Measurements from ENCODE around the gene ADH4.
"Not testable (repeated sequence)": the region's sequence is repeated elsewhere in the genome, so short reads cannot be mapped to it uniquely, and the experiment has no call there.

ADH4 gene

DNA sequence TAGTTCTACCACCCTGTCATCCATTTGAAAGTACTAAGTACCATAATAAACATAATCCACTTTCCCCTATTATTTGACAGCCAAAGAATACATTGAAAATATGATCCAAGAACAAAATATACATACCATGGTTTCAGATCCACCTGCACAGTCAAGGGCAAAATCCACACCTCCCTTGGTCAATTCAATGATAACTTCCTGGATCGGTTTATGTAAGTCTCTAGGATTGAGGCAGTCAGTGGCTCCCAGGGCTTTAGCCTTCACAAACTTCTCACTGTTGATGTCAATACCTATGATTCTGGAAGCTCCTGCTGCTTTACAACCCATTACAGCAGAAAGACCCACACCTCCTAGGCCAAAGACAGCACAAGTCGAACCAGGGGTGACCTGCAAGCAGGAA, 12.7 kb downstream of the ADH4 start:
- no peak for DNase-seq

DNA sequence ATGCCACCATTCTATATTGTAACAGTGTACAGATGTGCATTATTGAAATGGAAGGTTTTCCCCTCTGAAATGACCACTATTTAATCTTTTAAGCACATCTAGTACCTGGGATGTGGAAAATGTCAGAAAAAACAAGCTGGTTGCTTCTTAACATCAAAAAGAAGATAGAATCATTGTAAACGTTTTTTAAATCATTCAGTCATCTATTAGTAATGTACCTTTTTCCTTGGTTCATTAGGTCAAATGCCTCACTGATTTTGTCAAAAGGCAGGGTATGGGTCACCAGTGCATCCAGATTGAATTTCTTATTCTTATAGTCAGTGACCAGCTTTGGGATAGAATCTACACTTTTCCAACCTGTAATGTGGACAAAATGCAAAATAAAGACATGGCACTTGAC, 17.7 kb downstream of the ADH4 start:
- DNase-seq: no peak

GRCh38 chr4:99121008-99121407, 23.1 kb downstream of the ADH4 start:
- DNase-seq: no peak

DNA sequence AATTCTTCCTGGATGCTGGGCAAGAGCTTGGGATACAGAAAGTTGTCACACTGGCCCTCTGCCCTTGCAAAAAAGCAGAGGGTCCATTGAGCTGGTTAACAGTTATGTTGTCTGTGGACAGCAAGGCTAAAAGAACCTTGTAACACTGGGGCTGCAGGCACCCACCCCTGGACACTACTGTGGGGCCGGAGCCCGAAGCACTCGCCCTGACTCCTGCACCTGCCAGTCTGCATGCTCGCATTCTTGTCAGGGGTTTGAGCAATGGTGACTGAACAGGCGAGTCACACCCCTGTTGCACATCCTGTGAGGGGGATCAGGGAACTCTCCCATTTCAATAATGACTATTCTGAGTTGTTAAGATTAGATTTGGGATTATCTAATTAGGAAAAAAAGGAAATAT, 23.6 kb downstream of the ADH4 start:
- DNase-seq: no peak

DNA sequence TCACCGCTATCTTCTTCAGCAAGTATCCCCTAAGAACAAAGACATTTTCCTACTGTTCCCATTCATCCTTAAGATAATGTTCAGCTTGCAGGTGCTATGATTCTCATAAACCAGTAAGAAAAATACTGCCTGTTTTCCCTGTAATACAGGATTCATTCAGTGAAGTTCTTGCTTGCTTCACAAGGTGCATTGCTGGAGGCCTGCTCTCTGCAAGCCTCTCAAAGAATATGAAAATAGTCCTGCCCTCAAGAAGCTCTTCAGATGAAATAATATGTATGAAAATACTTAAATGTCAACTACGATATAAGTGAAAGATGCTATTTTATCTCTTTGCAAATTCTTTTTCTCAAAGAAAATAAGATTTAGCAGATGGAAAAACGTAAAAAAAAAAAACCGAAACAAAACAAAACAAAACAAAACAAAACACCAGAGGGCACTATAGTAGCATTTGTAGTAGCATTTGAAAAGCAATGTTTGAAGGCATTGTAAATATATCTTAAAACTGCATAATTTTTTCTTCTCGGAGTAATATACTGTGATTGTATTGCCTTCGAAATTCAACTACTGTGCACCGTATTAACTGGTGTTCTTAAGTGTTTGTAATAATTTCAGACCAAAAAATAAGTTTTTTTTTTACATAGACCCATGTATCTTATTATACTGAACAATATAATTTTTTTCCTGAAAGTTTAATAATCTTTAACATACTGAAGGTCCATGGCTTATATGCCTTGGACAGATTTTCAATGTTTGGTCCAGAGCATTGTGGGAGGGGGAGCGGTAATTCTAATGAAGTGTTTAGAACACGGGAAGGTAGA, 26.0 kb downstream of the ADH4 start:
- no peak for DNase-seq

DNA sequence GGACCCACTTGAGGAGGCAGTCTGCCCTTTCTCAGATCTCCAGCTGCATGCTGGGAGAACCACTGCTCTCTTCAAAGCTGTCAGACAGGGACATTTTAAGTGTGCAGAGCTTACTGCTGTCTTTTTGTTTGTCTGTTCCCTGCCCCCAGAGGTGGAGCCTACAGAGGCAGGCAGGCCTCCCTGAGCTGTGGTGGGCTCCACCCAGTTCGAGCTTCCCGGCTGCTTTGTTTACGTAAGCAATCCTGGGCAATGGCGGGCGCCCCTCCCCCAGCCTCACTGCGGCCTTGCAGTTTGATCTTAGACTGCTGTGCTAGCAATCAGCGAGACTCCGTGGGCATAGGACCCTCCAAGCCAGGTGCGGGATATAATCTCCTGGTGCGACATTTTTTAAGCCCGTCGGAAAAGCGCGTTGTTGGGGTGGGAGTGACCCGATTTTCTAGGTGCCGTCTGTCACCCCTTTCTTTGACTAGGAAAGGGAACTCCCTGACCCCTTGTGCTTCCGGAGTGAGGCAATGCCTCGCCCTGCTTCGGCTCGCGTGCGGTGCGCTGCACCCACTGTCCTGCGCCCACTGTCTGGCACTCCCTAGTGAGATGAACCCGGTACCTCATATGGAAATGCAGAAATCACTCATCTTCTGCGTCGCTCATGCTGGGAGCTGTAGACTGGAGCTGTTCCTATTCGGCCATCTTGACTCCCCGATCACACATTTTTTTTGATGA, 26.8 kb downstream of the ADH4 start:
- not testable (repeated sequence) for DNase-seq

GRCh38 chr4:99109286-99109685, 34.8 kb downstream of the ADH4 start:
- DNase-seq: not testable (repeated sequence)

- DNase-seq: no peak
These were observed 39.9 kb downstream of the ADH4 start for GRCh38 chr4:99104153-99104552.

DNA sequence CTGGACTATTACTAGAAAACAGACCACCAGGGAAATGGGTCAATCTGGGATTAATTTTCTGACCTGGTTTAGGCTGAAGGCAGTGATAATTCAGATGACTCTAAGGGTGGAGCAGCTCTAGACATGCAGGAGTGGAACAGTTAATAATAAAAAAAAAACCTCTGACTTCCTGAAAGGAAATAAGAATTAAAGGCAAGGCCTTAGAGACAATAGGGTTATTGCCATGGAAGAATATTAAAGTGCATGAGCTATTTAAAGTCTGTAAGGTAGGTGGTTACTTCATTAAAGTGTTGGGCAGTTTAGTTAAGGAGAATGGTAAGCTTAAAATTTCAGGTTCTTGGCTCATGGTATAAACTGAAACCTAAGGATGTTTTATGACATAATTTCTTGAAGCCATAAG, 40.9 kb downstream of the ADH4 start:
- no peak for DNase-seq

DNA sequence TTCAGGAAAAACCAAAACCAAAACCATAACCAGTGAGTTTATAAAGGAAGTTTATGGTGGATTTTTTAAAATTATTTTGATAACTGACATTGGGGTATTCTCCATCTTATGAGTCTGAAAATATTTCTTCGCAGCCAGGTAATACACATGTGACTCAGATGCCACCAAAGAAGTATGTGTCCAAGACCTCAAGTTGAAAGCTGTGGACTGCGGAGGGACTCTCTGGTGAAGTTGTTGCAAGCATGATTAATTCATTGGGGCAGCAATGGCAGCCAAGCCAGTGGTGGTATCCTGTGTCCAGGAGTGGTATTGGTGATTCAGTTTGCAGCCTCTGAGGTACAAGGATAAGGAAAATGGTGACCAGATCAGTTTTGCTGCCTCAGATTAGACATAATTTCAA, 41.5 kb downstream of the ADH4 start:
- DNase-seq: no peak

GRCh38 chr4:99100876-99101275, 43.2 kb downstream of the ADH4 start:
- DNase-seq: no peak

DNA sequence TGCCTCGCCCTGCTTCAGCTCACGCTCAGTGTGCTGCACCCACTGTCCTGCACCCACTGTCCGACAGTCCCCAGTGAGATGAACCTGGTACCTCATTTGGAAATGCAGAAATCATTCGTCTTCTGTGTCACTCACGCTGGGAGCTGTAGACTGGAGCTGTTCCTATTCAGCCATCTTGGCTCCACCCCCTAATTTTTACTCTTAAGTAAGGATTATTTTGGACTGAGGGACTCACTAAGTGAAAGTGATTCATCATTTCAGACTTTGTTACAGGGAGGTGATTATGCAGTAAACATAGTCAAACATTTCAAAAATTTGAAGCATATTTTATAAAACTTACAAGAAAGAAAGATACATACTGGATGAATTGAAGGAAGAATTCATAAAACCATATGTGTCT, 44.3 kb downstream of the ADH4 start:
- not testable (repeated sequence) for DNase-seq

DNA sequence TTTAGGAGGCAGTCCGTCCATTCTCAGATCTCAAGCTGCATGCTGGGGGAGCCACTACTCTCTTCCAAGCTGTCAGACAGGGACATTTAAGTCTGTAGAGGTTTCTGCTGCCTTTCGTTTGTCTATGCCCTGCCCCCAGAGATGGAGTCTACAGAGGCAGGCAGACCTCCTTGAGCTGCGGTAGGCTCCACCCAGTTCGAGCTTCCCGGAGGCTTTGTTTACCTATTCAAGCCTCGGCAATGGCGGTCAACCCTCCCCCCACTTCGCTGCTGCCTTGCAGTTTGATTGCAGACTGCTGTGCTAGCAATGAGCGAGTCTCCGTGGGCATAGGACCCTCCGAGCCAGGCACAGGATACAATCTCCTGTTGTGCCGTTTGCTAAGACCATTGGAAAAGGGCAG, 44.8 kb downstream of the ADH4 start:
- DNase-seq: no peak

DNA sequence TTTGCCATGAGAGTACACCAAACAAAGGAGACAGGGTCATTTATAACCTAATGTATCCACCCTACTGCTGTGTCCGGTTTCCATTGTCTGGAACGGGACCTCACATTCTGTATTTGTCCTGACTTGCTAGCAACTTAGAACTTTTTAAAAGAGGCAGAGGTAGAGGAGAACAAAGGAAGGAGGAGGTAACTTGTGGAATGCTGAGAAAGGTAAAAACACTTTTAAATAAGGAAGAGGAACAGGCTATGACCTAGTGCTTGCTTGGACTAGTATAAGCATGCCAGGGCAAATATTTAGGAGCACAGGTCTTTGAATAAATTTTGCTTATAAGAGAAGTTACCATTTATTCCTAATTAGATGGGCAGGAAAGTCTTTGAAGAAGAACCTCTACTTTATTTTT, 52.3 kb downstream of the ADH4 start:
- DNase-seq: not testable (repeated sequence)

- DNase-seq: no peak
These were observed 52.9 kb downstream of the ADH4 start for GRCh38 chr4:99091216-99091575.

DNA sequence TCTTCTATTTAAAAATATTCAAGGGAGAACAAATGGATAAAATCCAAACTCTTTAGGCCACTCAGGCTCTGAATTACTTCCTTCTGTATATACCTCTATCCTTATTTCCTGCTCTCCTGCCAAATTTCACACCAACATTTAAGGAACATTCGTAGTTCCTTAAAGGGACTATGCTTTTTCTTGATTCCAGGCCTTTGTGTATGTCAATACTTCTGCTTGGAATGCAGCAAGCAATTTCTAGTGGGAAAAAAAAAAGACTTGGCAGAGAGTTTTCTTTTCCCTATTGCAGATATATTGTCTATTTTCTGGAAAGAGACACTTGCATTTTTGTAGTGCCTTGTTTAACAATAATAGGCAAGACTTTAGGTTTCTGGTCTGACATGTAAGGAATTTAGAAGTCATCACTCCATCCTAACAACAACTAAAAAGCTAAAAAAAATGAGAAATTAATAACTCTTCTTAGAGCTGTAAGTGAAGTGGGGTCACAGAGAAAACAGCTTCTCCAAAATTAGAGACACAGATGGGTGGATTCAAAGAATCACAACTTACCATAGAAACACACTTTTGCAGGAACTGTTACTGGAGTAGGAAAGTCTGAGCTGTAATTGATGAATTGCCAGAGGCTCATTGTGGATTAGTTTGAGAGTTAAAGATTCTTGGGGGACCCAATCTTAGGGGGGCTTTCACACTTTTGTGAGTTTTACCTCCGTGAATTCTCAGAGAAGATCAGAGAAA, 53.4 kb downstream of the ADH4 start:
- no peak for DNase-seq

DNA sequence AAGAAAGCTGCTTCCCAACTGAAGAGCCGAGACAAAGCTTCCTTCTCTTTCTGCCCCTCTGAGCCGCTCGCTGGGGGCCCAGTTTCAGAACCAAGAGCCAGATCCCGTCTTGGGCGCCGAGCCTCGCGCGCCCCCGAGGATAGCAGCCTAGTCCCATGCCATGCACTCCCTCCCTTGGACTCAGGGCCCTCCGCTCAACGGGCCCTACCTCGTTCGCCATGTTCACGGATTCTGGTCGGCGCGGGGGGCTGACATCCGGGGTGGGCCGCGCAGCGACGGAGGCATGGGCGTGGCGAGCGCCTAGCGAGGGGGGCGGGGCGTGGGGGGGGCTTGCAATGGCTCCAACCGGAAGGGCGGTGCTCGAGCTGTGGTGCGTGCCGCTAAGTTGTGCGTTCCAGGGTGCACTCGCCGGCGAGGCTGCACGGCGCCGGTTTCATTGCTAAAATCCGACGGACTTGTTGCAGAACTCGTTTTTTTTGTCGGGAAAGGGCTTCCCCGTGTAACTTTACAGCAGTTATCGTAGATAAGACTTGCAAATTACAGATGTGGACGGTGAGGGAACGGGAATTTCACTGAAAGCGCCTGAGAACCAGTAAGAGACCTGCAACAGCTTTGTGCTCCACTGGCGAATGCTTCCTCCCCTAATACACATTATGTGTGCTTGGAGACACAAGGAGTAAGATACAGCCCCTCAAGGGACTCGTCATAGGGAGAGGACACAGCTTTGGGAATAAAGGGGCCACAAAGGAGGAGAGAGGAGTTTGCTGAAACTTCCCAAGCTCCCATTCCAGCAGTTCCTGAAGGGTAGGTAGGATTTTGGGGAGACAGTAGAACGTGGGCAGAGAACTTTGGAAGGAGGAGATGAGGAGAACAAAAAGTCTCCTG, 55.4 kb downstream of the ADH4 start, which contains the start of gene ADH5:
ADH5 (minus strand) TSS at position 308 of the 885 bp plus-strand sequence; CDS start at position 220, 88 bp downstream.
- DNase-seq: peak; percentile 86

- DNase-seq: no peak
These were observed 56.1 kb downstream of the ADH4 start for GRCh38 chr4:99088023-99088449.

- DNase-seq: no peak
These were observed 59.5 kb downstream of the ADH4 start for GRCh38 chr4:99084595-99084994.

GRCh38 chr4:99082192-99082591, 61.9 kb downstream of the ADH4 start:
- DNase-seq: no peak

- DNase-seq: not testable (repeated sequence)
These were observed 63.2 kb downstream of the ADH4 start for GRCh38 chr4:99080869-99081268.

DNA sequence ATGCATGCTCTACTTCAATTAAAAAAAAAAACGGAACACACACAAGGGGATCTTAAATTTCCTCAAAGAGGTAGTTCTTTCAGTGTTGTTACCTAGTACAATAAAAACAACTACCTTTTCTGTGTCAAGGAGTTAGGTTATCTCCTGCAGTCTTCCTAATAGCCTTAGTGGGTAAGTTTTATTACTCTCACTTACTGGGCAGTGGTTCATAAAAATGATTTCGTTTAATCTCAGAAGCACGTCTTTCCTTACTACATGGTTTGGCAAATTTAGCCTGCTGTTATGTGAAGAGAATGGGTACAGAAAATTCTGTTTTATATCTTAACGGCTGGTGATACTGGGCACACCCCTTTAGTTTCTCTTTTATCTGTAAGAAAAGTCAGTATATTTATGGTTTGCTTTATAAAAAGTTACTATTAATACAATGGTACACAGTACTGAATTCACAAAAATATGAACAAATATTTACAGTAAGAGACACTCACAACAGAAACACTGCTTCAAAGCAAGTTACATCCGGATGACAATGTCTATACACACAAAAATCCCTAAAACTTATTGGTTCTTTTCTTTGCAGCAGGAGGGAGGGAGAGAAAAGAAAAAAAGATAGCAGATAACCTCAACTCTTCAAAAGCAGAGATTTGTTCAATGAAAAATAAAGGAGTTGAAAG, 64.3 kb downstream of the ADH4 start:
- DNase-seq: no peak
